B cell (primary cell): Measurements from ENCODE around the gene SEC14L1. TPM values are rescaled to one million over a fixed set of nuclear protein-coding genes. Genes with fewer than 3 reads are reported as not detected.

ENCODE experiments used
- ATAC-seq: fragments of 200-7000 bp; cut with Tn5 transposase; one replicate; pipeline ENCODE4 v1.10.0; 2021; ENCODE audit warnings: low read depth, mild to moderate bottlenecking, moderate number of reproducible peaks, moderate library complexity
- CTCF ChIA-PET: fragments of 350-600 bp; sonication (Branson Sonifier 250); formaldehyde crosslinking; loops from one replicate; lab custom pipeline; 2021; ENCODE audit warnings: antibody characterized with exemption, inconsistent platforms; lab: Charles Lee
- POLR2A ChIA-PET: fragments of 350-600 bp; sonication (Branson Sonifier 250); formaldehyde crosslinking; loops from one replicate; lab custom pipeline; 2021; ENCODE audit warnings: antibody characterized with exemption; lab: Charles Lee
- DNase-seq: peaks from one replicate; pipeline ENCODE4 v3.0.0; 2013
- H2AFZ ChIP-seq: 2 replicates; pipeline ENCODE4 v1.6.1; 2012; ENCODE audit warnings: mild to moderate bottlenecking, low read depth, low read length; ENCODE audit not compliant: insufficient read depth, poor library complexity, severe bottlenecking
- H3K27ac ChIP-seq, 2 donors: 1 replicate in 1 of 2; 2 replicates in 1 of 2; pipeline ENCODE4 v1.5.1; 2012 to 2013; ENCODE audit warnings: low read length in 2 of 2, mild to moderate bottlenecking in 2 of 2, moderate library complexity in 1 of 2
- H3K27me3 ChIP-seq, 4 experiments: fragments of 200-600 bp in 1 of 4; sonication (generic) in 1 of 4; replicated peaks in 1 of 4; 1 replicate in 2 of 4; 2 replicates in 2 of 4; pipeline versions ENCODE4 v1.6.1 to v1.7.0; 2013 to 2016; ENCODE audit warnings: low read length in 3 of 4, mild to moderate bottlenecking in 2 of 4, mixed read lengths in 1 of 4, moderate library complexity in 1 of 4; ENCODE audit not compliant: insufficient read depth in 4 of 4, control insufficient read depth in 3 of 4; ENCODE audit errors: control extremely low read depth in 1 of 4
- H3K36me3 ChIP-seq, 2 experiments: replicated peaks in 1 of 2; 1 replicate in 1 of 2; 2 replicates in 1 of 2; pipeline versions ENCODE4 v1.6.1 to v1.7.1; 2013; ENCODE audit warnings: low read length in 1 of 2; ENCODE audit not compliant: insufficient read depth in 2 of 2, control insufficient read depth in 1 of 2; ENCODE audit errors: control extremely low read depth in 1 of 2, extremely low read depth in 1 of 2
- H3K4me1 ChIP-seq, 2 donors: fragments of 200-600 bp in 1 of 2; sonication (generic) in 1 of 2; 1 replicate in 1 of 2; 2 replicates in 1 of 2; pipeline versions ENCODE4 v1.5.1 to v1.6.1; 2013 to 2017; ENCODE audit warnings: low read length in 2 of 2; ENCODE audit not compliant: control insufficient read depth in 2 of 2, insufficient read depth in 2 of 2
- H3K4me2 ChIP-seq: replicated peaks from 2 replicates; pipeline ENCODE3; 2012; ENCODE audit warnings: mild to moderate bottlenecking, low read depth, low read length; ENCODE audit not compliant: poor library complexity, severe bottlenecking
- H3K4me3 ChIP-seq, 5 experiments: fragments of 200-600 bp in 1 of 5; sonication (generic) in 1 of 5; 1 replicate in 3 of 5; 2 replicates in 2 of 5; pipeline versions ENCODE4 v1.5.1 to v1.7.0; 2011 to 2016; ENCODE audit warnings: low read length in 4 of 5, mild to moderate bottlenecking in 4 of 5, low read depth in 2 of 5, control low read depth in 1 of 5, moderate library complexity in 1 of 5; ENCODE audit not compliant: insufficient read depth in 1 of 5; ENCODE audit errors: control extremely low read depth in 1 of 5, extremely low read depth in 1 of 5
- H3K79me2 ChIP-seq: fragments of 200-600 bp; sonication (generic); one replicate; pipeline ENCODE4 v1.6.0; 2016; ENCODE audit warnings: low read length; ENCODE audit not compliant: control insufficient read depth, insufficient read depth
- H3K9ac ChIP-seq: fragments of 200-600 bp; sonication (generic); 2 replicates; pipeline ENCODE4 v1.6.1; 2017; ENCODE audit warnings: mild to moderate bottlenecking, low read length, moderate library complexity
- H3K9me3 ChIP-seq, 3 donors: one replicate each; pipeline versions ENCODE4 v1.6.1 to v1.7.1; 2013; ENCODE audit warnings: low read length in 2 of 3; ENCODE audit not compliant: control insufficient read depth in 2 of 3, insufficient read depth in 1 of 3; ENCODE audit errors: control extremely low read depth in 1 of 3
- H4K20me1 ChIP-seq: 2 replicates; pipeline ENCODE4 v1.6.0; 2012; ENCODE audit warnings: mild to moderate bottlenecking, low read length; ENCODE audit not compliant: insufficient read depth, control insufficient read depth, poor library complexity, severe bottlenecking
- H3K27ac Mint-ChIP-seq: one replicate; pipeline ENCODE4 v1.8.0; 2021; ENCODE audit warnings: mixed read lengths
- H3K27me3 Mint-ChIP-seq: one replicate; pipeline ENCODE4 v1.8.0; 2021; ENCODE audit warnings: mixed read lengths
- H3K4me1 Mint-ChIP-seq: one replicate; pipeline ENCODE4 v1.8.0; 2021; ENCODE audit warnings: mixed read lengths
- H3K4me3 Mint-ChIP-seq: one replicate; pipeline ENCODE4 v1.8.0; 2021; ENCODE audit warnings: mixed read lengths
- H3K9me3 Mint-ChIP-seq: one replicate; pipeline ENCODE4 v1.8.0; 2022; ENCODE audit warnings: mixed read lengths; ENCODE audit not compliant: insufficient read depth
- EZH2 ChIP-seq: IDR thresholded peaks from 2 replicates; pipeline ENCODE4 v1.6.1; 2012; ENCODE audit warnings: borderline replicate concordance, low read depth, mild to moderate bottlenecking, moderate library complexity, low read length; ENCODE audit not compliant: insufficient read depth, poor library complexity, severe bottlenecking
- WGBS: methylation state at CpG from one replicate; pipeline ENCODE4 v1.1.5; 2013; ENCODE audit warnings: missing lambda C conversion rate; ENCODE audit not compliant: insufficient coverage; 5-methylcytosine and 5-hydroxymethylcytosine counted together
- intact Hi-C: fragments of 100-400 bp; cut with micrococcal nuclease; formaldehyde crosslinking; loops from one replicate; pipeline ENCODE4 v1.10.0; 2022
- polyA plus RNA-seq: library from polyadenylated mRNA; depleted of rRNA; stranded (reverse); fragments of >200 nt; gene quantifications from 2 replicates; pipeline ENCODE4 v1.2.3, GENCODE V29; 2012
- total RNA-seq, 2 donors: library from RNA; stranded (reverse); fragments of 120-200 nt in 1 of 2; gene quantifications; 1 replicate in 1 of 2; 2 replicates in 1 of 2; pipeline versions ENCODE4 v1.2.3 to v1.2.4, GENCODE V29; 2013 to 2022
- TF ChIP-seq, protein P1 (sequence below): fragments of 200-600 bp; IDR thresholded peaks from one replicate; pipeline ENCODE4 v1.8.0; 2022; ENCODE audit warnings: antibody characterized with exemption, mild to moderate bottlenecking

Gene SEC14L1
- total and polyA plus RNA-seq, 2 donors (not counting 1 experiment from before 2014, with no cell fraction given) = 37.7 to 103 TPM

DNA sequence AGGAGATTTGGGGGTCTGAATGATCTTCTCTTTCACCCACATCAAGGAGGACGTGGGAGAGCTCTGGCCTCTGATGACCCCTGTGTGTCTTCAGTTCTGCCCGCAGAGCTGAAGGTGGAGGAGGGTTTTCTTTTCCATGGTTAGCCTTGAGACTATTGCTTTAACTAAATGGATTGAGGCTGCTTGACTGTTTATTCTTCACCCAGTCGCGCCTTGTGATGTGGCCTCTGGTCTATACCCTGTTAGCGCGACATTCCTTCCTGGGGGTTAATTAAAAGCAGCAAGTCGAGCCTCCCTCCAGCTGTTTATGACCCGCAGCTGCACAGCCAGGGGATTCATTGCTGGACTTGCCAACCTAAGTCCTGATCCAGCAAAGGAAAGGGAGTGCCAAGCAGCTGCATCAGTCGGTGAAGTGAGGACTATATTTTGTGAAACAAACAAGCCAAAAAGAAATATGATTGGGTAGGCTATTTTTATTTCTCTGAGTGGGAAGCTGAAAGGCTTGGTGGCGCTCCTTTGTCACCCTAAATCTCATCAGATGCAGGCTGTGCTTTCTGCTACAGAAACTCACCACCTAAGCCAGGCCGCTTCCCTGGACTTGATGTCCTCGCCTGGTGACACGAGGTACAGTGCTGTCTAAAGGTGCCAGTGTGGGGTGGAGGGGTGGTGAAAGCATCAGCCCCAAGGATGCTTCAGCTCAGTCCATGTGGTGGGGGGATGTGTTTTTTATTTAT, 11.0 kb upstream of the SEC14L1 start:
- Mint-ChIP-seq H3K9me3 (no peaks in the 10 kb centered on the region), H3K4me3 (no peak overlapping the region), H3K27me3 (peaks cover 18% of the 10 kb centered on the region), H3K27ac (no peak overlapping the region), H3K4me1 (peaks cover 8% of the 10 kb centered on the region)
- H3K9ac ChIP-seq = no peak overlapping the region
- H3K9me3 ChIP-seq = peaks cover 0 to 7% (median 0%) of the 10 kb centered on the region in 3 donors
- H3K27ac ChIP-seq = no peak overlapping the region
- no peak for TF ChIP-seq EZH2
- TF ChIP-seq, protein P1, sequence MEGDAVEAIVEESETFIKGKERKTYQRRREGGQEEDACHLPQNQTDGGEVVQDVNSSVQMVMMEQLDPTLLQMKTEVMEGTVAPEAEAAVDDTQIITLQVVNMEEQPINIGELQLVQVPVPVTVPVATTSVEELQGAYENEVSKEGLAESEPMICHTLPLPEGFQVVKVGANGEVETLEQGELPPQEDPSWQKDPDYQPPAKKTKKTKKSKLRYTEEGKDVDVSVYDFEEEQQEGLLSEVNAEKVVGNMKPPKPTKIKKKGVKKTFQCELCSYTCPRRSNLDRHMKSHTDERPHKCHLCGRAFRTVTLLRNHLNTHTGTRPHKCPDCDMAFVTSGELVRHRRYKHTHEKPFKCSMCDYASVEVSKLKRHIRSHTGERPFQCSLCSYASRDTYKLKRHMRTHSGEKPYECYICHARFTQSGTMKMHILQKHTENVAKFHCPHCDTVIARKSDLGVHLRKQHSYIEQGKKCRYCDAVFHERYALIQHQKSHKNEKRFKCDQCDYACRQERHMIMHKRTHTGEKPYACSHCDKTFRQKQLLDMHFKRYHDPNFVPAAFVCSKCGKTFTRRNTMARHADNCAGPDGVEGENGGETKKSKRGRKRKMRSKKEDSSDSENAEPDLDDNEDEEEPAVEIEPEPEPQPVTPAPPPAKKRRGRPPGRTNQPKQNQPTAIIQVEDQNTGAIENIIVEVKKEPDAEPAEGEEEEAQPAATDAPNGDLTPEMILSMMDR = no peak
- H3K4me1 ChIP-seq = peaks cover 4 to 8% of the 10 kb centered on the region in 2 donors
- intact Hi-C loops = no loop called here
- DNase-seq (no peak), ATAC-seq (no peak)
- ChIA-PET POLR2A (no interaction called here), CTCF (interaction anchor here (1.1 kb wide), 1 partner anchor 42 kb away, joined by 4 read pairs; no protein-coding TSS in a partner anchor)
- 80% methylated on average over 8 of the region's 13 CpGs for whole genome bisulfite sequencing
- H3K4me2 ChIP-seq = no peak overlapping the region
- H3K36me3 ChIP-seq = no peaks in the 10 kb centered on the region
- no peak overlapping the region for H2AFZ ChIP-seq
- no peaks in the 10 kb centered on the region for H3K79me2 ChIP-seq
- peaks cover 0 to 7% (median 0%) of the 10 kb centered on the region in 4 experiments for H3K27me3 ChIP-seq
- H4K20me1 ChIP-seq = no peaks in the 10 kb centered on the region
- H3K4me3 ChIP-seq = no peak overlapping the region

- H3K27ac Mint-ChIP-seq = no peak overlapping the region
- no peak overlapping the region for H3K4me3 ChIP-seq
- WGBS = 97% methylated on average over 9 of the region's 9 CpGs
These were observed 10.2 kb upstream of the SEC14L1 start for GRCh38 chr17:77130525-77130924.

More at GRCh38 chr17:77130525-77130924, 10.2 kb upstream of the SEC14L1 start:
- no peak for TF ChIP-seq EZH2
- TF ChIP-seq, protein P1 = no peak
- Histone ChIP-seq H3K36me3 (no peaks in the 10 kb centered on the region), H3K9ac (no peak overlapping the region), H4K20me1 (no peaks in the 10 kb centered on the region), H3K27me3 (peaks cover 0 to 7% (median 0%) of the 10 kb centered on the region in 4 experiments), H3K79me2 (no peaks in the 10 kb centered on the region), H3K4me1 (peaks cover 4 to 8% of the 10 kb centered on the region in 2 donors), H3K9me3 (peaks cover 0 to 7% (median 0%) of the 10 kb centered on the region in 3 donors), H3K4me2 (no peak overlapping the region), H2AFZ (no peak overlapping the region), H3K27ac (no peak overlapping the region)
- no peak overlapping the region for H3K4me3 Mint-ChIP-seq
- H3K4me1 Mint-ChIP-seq = peaks cover 8% of the 10 kb centered on the region
- H3K9me3 Mint-ChIP-seq = no peaks in the 10 kb centered on the region
- POLR2A ChIA-PET = no interaction called here
- ATAC-seq = no peak
- DNase-seq = no peak
- intact Hi-C loops = no loop called here
- H3K27me3 Mint-ChIP-seq = peaks cover 18% of the 10 kb centered on the region
- CTCF ChIA-PET = no interaction called here
